ELR (cell line): ENCODE results near the gene PCNX3.
"Not testable (repeated sequence)": the region's sequence is repeated elsewhere in the genome, so short reads cannot be mapped to it uniquely, and the experiment has no call there.

Experiments used
- DNase-seq: peaks from one replicate; pipeline ENCODE4 v3.0.0-alpha.2; 2015; ENCODE audit warnings: low read depth

PCNX3 gene

GRCh38 chr11:65655570-65656332 lies 40.2 kb downstream of the PCNX3 start:
- DNase-seq: no peak

DNA sequence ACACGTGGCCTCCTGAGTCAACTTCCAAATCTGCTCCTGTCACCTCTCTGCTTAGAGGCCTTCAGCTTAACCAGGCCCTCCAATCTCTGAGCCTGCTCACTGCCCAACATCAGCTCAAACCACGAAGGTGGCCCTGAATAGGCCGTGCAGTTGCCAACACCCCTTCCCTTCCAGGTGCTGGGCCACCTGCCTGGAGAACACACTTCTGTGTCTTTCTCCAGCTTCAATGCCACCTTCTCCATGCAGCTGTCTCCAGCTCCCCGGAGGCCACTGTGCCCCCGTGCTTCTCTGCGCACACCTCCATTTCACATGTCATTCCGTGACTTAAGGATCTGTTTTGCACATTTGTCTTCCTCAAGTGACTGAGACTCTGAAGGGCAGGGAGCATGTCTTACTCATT lies 41.9 kb downstream of the PCNX3 start:
- DNase-seq: no peak

GRCh38 chr11:65658174-65659021 lies 42.8 kb downstream of the PCNX3 start:
- no peak for DNase-seq

- no peak for DNase-seq
Observed at GRCh38 chr11:65660038-65660437, 44.5 kb downstream of the PCNX3 start.

DNA sequence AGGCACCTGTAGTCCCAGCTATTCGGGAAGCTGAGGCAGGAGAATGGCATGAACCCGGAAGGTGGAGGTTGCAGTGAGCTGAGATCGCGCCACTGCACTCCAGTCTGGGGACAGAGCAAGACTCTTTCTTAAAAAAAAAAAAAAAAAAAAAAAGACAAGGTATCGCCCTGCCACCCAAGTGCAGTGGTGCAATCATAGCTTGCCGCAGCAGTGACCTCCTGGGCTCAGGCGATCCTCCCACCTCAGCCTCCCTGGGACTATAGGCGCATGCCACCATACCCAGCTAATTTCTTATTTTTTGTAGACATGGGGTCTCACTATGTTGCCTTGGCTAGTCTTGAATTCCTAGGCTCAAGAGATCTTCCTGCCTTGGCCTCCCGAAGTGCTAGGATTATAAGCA lies 45.3 kb downstream of the PCNX3 start:
- not testable (repeated sequence) for DNase-seq

GRCh38 chr11:65661599-65662246 lies 46.1 kb downstream of the PCNX3 start:
- DNase-seq: no peak

DNA sequence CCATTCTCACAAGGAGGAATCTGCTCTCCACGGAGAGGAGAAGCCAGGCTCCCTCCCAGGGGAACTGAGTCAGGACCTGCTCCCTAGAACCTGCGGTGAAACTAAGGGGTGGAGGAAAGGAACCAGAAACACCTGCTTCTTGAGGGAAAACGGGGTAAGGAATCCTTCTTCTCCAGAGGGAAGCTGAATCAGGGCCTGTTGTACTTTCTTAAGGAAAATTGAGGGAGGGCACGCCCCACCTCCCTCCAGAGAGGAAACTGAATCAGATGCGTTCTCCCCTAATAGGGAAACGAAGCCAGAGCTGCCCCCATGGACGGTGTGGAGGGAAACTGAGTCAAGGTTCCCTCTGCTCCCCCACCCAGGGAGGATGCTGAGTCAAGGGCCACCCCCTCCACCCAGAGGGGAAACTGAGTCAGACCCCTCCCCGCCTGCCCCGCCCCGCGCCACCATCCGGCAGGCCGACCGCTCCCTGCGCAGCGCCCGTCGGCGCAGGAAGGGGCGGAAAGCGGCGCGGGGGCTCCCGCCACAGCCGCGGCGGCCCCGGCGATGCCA lies 46.7 kb downstream of the PCNX3 start:
- peak; percentile 38 for DNase-seq

DNA sequence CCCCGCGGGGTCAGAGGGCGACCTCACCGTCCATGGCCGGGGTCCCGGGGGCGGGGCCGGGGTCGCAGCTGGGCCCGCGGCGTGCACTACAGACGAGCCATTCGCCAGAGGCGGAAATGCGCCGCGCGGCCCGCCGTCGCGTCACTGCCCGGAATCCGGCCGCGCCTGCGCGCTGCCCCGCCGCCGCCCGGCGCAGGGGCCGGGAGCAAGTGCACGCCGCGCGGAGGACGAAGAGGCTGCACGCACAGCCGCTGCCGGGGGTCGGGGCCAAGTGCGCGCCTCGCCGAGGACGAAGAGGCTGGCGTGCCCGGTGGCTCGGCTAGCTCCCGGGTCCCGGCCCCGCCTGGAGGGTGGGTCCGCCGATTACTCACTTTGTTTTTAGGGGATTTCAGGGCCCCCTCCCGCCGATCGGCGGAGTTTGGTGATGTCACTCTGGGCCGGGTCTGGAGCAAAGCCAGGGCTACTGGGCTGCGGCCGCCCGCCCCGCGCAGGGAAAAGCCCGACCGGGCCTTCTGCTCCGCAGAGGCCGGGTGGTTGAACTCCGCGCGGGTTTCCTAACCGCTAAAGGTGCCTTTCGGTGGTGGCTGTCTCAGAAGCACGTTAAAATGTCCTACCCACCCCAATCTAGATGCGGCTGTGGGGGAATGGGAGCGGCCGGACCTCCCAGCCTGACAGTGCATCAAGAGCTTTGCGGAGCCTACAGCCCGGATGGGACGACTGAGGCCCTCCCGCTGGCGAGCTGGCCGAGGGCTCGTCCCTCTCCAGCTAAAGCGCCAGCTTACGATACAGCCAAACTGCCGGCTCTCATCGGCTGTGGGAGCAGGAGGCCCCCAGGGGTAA lies 47.4 kb downstream of the PCNX3 start, which contains the start of gene RELA:
TSS of gene RELA (minus strand) at position 118 of the 840 bp plus-strand sequence. CDS start at position 34, 84 bp downstream.
- peak; percentile 94 for DNase-seq

GRCh38 chr11:65663639-65664200 lies 48.1 kb downstream of the PCNX3 start:
- peak; percentile 68 for DNase-seq

- DNase-seq: no peak
Observed at GRCh38 chr11:65672180-65672860, 56.7 kb downstream of the PCNX3 start.

- DNase-seq: no peak
Observed at GRCh38 chr11:65672982-65673381, 57.4 kb downstream of the PCNX3 start.

DNA sequence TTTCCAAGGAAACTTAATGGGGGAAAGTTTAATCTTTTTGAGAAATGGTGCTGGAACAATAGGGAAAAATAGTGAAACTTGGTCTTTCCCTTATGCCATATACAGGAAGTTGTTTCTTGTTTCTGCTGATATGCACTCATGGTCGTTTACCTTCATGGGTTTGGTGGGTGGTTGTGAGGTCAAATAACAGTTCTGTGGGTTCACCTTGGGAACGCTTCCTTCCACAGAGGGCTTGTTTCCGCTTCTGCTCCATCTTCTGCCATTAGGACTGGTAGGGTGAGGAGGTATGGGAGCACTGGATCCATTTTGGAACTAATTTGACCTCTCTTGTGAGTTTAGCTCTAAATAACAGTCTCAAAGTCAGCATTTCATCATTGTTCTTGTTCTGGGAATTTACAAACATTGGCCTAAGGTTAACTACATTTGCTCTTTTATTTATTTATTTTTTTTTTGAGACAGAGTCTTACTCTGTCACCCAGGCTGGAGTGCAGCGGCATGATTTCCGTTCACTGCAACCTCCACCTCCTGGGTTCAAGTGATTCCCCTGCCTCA lies 64.7 kb downstream of the PCNX3 start:
- no peak for DNase-seq

GRCh38 chr11:65683480-65683879 lies 67.9 kb downstream of the PCNX3 start:
- DNase-seq: not testable (repeated sequence)

GRCh38 chr11:65685981-65686380 lies 70.4 kb downstream of the PCNX3 start:
- no peak for DNase-seq
